Measurements from ENCODE around the gene LINGO4.
A peak's percentile ranks its signal among the peaks of the same experiment; 100 is the strongest.
"Not testable (repeated sequence)": the region's sequence is repeated elsewhere in the genome, so short reads cannot be mapped to it uniquely, and the experiment has no call there.

LINGO4 gene

DNA sequence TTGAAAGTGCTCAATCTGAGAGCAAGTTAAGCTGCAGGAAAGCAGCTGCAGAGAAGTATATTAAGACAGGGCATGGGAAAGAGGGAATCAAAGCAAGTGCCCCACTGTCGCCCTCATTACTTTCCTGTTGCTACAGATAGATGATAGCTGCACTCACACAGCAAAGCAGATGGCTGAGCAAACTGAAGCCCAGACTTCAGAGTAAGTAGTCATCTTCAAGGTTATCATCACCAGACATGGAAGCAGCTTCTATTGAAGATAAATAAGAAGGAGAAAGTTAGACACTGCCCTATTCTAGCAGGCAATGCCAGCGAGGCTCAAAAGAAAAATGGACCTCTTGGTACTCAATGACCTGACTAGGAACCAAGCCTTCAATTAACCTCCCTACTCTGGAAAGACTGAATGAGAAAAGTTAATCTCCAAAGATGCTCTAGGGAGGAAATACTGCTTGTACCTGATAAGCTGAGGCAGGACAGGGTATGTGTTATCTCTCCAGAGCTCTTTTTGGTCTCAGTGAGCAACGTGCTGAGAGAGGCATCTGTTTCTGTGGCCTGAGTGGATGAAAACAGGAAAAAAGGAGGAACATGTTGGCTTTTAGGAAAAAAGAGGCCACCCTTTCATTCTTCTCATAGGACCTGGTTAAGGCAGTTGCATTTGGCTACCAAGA is 30.8 kb downstream of the LINGO4 start:
- Histone ChIP-seq H3K4me1 (ENCODE audit: insufficient read depth, low read length) (peaks cover 5% of the 10 kb centered on the region; the same call in 1 of the 2 replicates), H3K36me3 (ENCODE audit: insufficient read depth, low read length) (peaks cover 3% of the 10 kb centered on the region; the same call in 1 of the 2 replicates), H3K9ac (ENCODE audit: low read depth, low read length) (no peak overlapping the region), H3K9me3 (ENCODE audit: control insufficient read depth, insufficient read depth, low read length) (no peaks in the 10 kb centered on the region)

GRCh38 chr1:151773702-151774101 is 31.5 kb downstream of the LINGO4 start:
- H3K9ac ChIP-seq (ENCODE audit: low read depth, low read length) = no peak overlapping the region
- H3K9me3 ChIP-seq (ENCODE audit: control insufficient read depth, insufficient read depth, low read length) = no peaks in the 10 kb centered on the region
- peaks cover 3% of the 10 kb centered on the region; the same call in 1 of the 2 replicates for H3K36me3 ChIP-seq (ENCODE audit: insufficient read depth, low read length)

GRCh38 chr1:151769270-151769669 is 35.9 kb downstream of the LINGO4 start:
- H3K9ac ChIP-seq (ENCODE audit: low read depth, low read length); H3K9me3 ChIP-seq (ENCODE audit: control insufficient read depth, insufficient read depth, low read length); H3K4me1 ChIP-seq (ENCODE audit: insufficient read depth, low read length); H3K36me3 ChIP-seq (ENCODE audit: insufficient read depth, low read length): not testable (repeated sequence)

More at GRCh38 chr1:151773702-151774101, 31.5 kb downstream of the LINGO4 start:
- H3K4me1 ChIP-seq (ENCODE audit: insufficient read depth, low read length) = peaks cover 5% of the 10 kb centered on the region; the same call in 1 of the 2 replicates

DNA sequence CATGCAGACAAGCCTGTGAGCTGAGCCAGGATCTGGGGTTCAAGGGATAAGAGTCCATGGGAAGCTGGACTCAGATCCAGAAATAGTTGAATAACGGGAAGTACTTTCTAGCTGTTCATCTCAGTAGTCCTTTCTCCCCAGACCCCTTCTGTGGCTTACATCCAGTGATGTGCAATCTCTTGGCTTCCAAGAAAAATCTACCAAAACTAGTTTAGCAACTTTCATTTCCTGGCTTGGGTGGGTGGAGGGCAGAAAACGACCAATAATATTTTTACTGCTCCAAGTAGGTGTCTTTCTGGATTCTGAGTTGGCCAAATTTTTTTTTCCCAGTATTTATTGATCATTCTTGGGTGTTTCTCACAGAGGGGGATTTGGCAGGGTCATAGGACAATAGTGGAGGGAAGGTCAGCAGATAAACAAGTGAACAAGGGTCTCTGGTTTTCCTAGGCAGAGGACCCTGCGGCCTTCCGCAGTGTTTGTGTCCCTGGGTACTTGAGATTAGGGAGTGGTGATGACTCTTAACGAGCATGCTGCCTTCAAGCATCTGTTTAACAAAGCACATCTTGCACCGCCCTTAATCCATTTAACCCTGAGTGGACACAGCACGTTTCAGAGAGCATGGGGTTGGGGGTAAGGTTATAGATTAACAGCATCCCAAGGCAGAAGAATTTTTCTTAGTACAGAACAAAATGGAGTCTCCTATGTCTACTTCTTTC is 36.7 kb downstream of the LINGO4 start:
- not testable (repeated sequence) for H3K4me1 ChIP-seq (ENCODE audit: insufficient read depth, low read length); H3K36me3 ChIP-seq (ENCODE audit: insufficient read depth, low read length); H3K9ac ChIP-seq (ENCODE audit: low read depth, low read length); H3K9me3 ChIP-seq (ENCODE audit: control insufficient read depth, insufficient read depth, low read length)

DNA sequence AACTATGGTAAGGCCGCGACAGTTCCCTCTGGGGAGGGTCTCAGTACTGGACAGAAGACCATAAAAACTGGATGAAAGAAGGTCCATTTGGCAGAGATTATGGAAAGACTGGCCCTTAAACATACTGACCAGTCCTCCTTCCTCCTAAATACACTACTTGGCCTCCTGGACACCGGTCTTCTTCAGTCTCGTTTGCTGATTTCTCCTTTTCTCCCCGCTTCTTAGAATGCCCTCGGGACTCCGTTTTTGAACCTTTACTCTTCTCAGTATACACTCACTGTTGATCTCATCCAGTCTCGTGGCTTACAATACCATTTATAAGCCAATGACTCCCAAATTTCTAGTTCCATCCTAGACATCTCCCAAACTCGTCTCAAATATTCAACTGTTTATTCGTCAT is 41.2 kb downstream of the LINGO4 start:
- Histone ChIP-seq H3K4me1 (ENCODE audit: insufficient read depth, low read length) (no peaks in the 10 kb centered on the region), H3K36me3 (ENCODE audit: insufficient read depth, low read length) (peaks cover 18% of the 10 kb centered on the region), H3K9ac (ENCODE audit: low read depth, low read length) (peak overlapping the region; percentile 81), H3K9me3 (ENCODE audit: control insufficient read depth, insufficient read depth, low read length) (no peaks in the 10 kb centered on the region)

DNA sequence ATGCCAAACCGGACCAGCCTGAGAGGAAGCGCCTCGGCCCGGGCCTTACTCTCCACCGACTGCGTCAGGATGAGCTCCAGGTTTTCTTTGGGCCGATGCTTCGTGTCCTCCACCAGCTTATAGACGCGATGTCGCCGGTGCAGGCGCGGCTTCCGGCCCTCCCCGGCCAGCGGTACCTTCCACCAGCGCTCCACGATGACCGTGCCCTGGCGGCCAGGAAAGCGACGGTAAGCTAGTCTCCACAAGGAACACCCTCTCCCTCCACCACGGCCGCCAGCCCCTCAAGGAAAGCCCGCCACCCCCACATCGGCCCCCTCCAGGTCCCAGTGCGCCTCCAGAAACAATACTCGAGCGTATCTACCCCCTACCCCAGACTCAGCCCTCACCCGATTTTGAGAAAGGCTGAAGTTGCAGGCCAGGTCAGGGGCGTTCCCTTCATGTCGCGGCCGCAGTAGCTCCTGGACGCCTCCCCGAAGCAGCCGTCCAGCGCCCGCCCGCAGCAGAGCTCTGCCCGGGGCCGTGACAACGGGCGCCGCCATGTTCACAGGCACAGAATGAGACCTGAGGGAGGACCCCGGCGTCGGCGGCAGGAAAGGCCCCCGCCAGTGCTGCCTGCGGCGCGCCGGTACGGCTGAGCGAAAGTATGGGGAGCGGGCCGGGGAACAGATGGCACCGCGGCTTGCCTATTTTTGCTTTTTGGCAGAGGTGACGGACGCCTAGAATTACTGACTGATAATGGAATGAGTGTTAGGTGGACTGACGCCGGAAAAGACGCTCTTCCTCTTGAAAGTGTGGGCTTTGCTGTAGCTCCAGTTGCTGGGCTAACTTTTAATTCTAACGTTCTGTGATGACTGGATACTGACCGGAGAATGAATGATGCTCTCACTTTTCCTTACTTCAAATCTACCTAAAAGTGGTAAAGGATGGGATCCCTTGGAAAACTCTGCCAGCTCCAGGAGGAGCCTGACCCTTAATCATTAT is 42.0 kb downstream of the LINGO4 start, which contains the start of gene MRPL9:
Gene MRPL9 (minus strand): TSS at position 556 of the 981 bp plus-strand sequence. CDS start 17 bp downstream, at position 539.
- H3K9ac ChIP-seq (ENCODE audit: low read depth, low read length) = peak within 1 kb of the TSS; percentile 81
- H3K36me3 ChIP-seq (ENCODE audit: insufficient read depth, low read length) = peaks cover 18% of the 10 kb centered on the region
- no peaks in the 10 kb centered on the region for H3K4me1 ChIP-seq (ENCODE audit: insufficient read depth, low read length)
- no peaks in the 10 kb centered on the region for H3K9me3 ChIP-seq (ENCODE audit: control insufficient read depth, insufficient read depth, low read length)

- Histone ChIP-seq H3K36me3 (ENCODE audit: insufficient read depth, low read length) (peaks cover 18% of the 10 kb centered on the region), H3K9me3 (ENCODE audit: control insufficient read depth, insufficient read depth, low read length) (no peaks in the 10 kb centered on the region), H3K9ac (ENCODE audit: low read depth, low read length) (no peak overlapping the region), H3K4me1 (ENCODE audit: insufficient read depth, low read length) (no peaks in the 10 kb centered on the region)
Observed at GRCh38 chr1:151760597-151761385, 44.4 kb downstream of the LINGO4 start.

DNA sequence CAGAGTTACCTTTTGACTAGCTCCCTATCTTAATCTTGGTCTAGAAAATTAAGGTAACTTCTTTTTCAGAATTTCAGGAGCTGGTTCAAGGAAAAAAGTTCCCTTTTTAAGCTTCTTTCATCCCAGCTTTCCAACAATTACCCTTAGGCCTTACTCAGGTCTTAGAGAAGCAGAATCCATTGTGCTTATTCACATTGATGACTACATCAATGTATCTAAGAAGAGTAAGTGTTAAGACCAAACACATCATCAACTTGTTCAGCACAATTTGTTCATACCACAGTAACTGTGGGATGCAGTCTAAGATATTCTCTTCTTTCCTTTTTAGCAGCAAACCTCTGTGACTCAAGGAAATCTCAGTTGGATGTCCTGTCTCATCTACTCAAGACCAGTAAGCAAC is 46.0 kb downstream of the LINGO4 start:
- H3K36me3 ChIP-seq (ENCODE audit: insufficient read depth, low read length) = peaks cover 18% of the 10 kb centered on the region
- H3K9ac ChIP-seq (ENCODE audit: low read depth, low read length) = no peak overlapping the region
- H3K9me3 ChIP-seq (ENCODE audit: control insufficient read depth, insufficient read depth, low read length) = no peaks in the 10 kb centered on the region
- H3K4me1 ChIP-seq (ENCODE audit: insufficient read depth, low read length) = no peaks in the 10 kb centered on the region

DNA sequence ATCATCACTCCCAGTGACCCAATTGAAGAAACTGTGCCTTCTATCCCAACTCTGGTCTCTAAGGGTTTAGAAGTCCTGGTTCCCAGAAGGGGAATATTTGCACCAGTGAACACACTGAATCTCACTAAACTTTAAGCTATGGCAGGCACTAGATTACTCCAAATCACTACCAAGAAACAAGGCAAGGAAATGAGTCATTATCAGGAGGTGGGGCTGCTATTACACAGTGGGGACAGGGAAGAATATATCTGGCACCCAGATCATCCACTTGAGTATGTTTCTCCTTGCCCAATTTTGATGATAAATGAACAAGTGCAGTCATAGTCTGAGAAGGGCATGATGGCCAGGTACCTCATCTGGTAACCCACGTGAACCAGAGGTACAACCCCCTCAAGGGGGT is 48.9 kb downstream of the LINGO4 start:
- Histone ChIP-seq H3K9me3 (ENCODE audit: control insufficient read depth, insufficient read depth, low read length) (no peaks in the 10 kb centered on the region), H3K36me3 (ENCODE audit: insufficient read depth, low read length) (peaks cover 14% of the 10 kb centered on the region), H3K9ac (ENCODE audit: low read depth, low read length) (no peak overlapping the region), H3K4me1 (ENCODE audit: insufficient read depth, low read length) (no peaks in the 10 kb centered on the region)

All from ES-I3 (cell line).